GM12878 (cell line): Measurements from ENCODE around the gene RREB1. TPM values are rescaled to one million over a fixed set of nuclear protein-coding genes. Genes with fewer than 3 reads are reported as not detected.

ENCODE experiments used
- ATAC-seq: fragments of 200-7000 bp; cut with Tn5 transposase; 3 replicates; pipeline ENCODE4 v1.9.1; 2020; ENCODE audit warnings: mild to moderate bottlenecking, moderate library complexity
- BruUV-seq: library from RNA; stranded (reverse); fragments of 400-500 nt; replicated peaks from 2 replicates; lab custom pipeline; 2021; lab: Mats Ljungman, UMichigan
- CTCF ChIA-PET: fragments of 300-600 bp; sonication (Branson Sonifier 250); formaldehyde crosslinking; extraction: SDS; loops from one replicate; lab custom pipeline; 2021; ENCODE audit warnings: inconsistent platforms; lab: Yijun Ruan, JAX
- POLR2A ChIA-PET: fragments of 350-600 bp; formaldehyde crosslinking; extraction: SDS; loops from one replicate; lab custom pipeline; 2021; ENCODE audit warnings: inconsistent platforms; lab: Charles Lee
- RAD21 ChIA-PET: fragments of 300-600 bp; sonication (Branson Sonifier 250); formaldehyde crosslinking; loops from one replicate; lab custom pipeline; 2023; ENCODE audit warnings: antibody characterized with exemption; ENCODE audit not compliant: unreplicated experiment; lab: Charles Lee
- SMC1A ChIA-PET: fragments of 300-600 bp; sonication (Branson Sonifier 250); formaldehyde crosslinking; loops from one replicate; lab custom pipeline; 2023; ENCODE audit not compliant: unreplicated experiment, uncharacterized antibody; lab: Charles Lee
- DNase-seq: peaks from one replicate; pipeline ENCODE4 v3.0.0-alpha.2; 2011; ENCODE audit warnings: low read depth, low spot score
- FAIRE-seq: peaks from 3 replicates; lab custom pipeline; 2011; peaks lifted over from hg19 to GRCh38; lab: Jason Lieb, UNC
- H2AFZ ChIP-seq: 2 replicates; pipeline ENCODE4 v1.6.0; 2011; ENCODE audit warnings: low read depth, low read length, control low read depth; ENCODE audit not compliant: control insufficient read depth
- H3K27ac ChIP-seq: 2 replicates; pipeline ENCODE4 v1.5.1; 2011; ENCODE audit warnings: control low read depth; ENCODE audit not compliant: control insufficient read depth, insufficient read depth
- H3K27me3 ChIP-seq, 2 experiments: replicated peaks in 1 of 2; 2 replicates each; pipeline versions ENCODE4 v1.6.0 to v1.6.1; 2011; ENCODE audit warnings: low read length in 1 of 2; ENCODE audit not compliant: control insufficient read depth in 2 of 2, insufficient read depth in 2 of 2
- H3K36me3 ChIP-seq, 2 experiments: 2 replicates each; pipeline ENCODE4 v1.5.1; 2011; ENCODE audit warnings: low read length in 1 of 2; ENCODE audit not compliant: control insufficient read depth in 2 of 2, insufficient read depth in 2 of 2
- H3K4me1 ChIP-seq: 2 replicates; pipeline ENCODE4 v1.6.1; 2011; ENCODE audit warnings: mild to moderate bottlenecking, low read length, moderate library complexity, mixed read lengths; ENCODE audit not compliant: control insufficient read depth, insufficient read depth
- H3K4me2 ChIP-seq: 2 replicates; pipeline ENCODE4 v1.6.0; 2011; ENCODE audit warnings: control low read depth; ENCODE audit not compliant: control insufficient read depth, insufficient read depth
- H3K4me3 ChIP-seq: fragments of 200-600 bp; sonication (generic); 2 replicates; pipeline ENCODE4 v1.5.1; 2016
- H3K79me2 ChIP-seq: 2 replicates; pipeline ENCODE4 v1.6.0; 2011; ENCODE audit warnings: low read length; ENCODE audit not compliant: control insufficient read depth, insufficient read depth
- H3K9ac ChIP-seq: 2 replicates; pipeline ENCODE4 v1.8.0; 2011; ENCODE audit warnings: low read length, control low read depth, mixed read lengths; ENCODE audit not compliant: control insufficient read depth, insufficient read depth
- H3K9me3 ChIP-seq: replicated peaks from 3 replicates; pipeline ENCODE4 v1.5.1; 2011; ENCODE audit warnings: mild to moderate bottlenecking, low read length; ENCODE audit not compliant: control insufficient read depth, insufficient read depth
- H4K20me1 ChIP-seq: 2 replicates; pipeline ENCODE4 v1.6.0; 2011; ENCODE audit not compliant: control insufficient read depth, insufficient read depth
- BHLHE40 ChIP-seq, 2 experiments: fragments of 450-650 bp in 1 of 2; IDR thresholded peaks; 2 replicates each; pipeline ENCODE4 v1.6.1; 2011 to 2017; ENCODE audit warnings: low read depth in 2 of 2, borderline replicate concordance in 1 of 2, improper control_type of control experiment in 1 of 2, low read length in 1 of 2, mild to moderate bottlenecking in 1 of 2
- CREM ChIP-seq: IDR thresholded peaks from 2 replicates; pipeline ENCODE4 v1.6.1; 2014; ENCODE audit warnings: antibody characterized with exemption, low read depth
- IRF4 ChIP-seq: IDR thresholded peaks from 2 replicates; pipeline ENCODE4 v1.6.1; 2011; ENCODE audit warnings: low read depth, low read length
- JUNB ChIP-seq: IDR thresholded peaks from 2 replicates; pipeline ENCODE4 v1.6.1; 2016; ENCODE audit warnings: antibody characterized with exemption, mild to moderate bottlenecking
- LARP7 ChIP-seq: fragments of 450-650 bp; IDR thresholded peaks from 2 replicates; pipeline ENCODE4 v1.6.1; 2017; ENCODE audit warnings: mild to moderate bottlenecking
- MEF2A ChIP-seq: IDR thresholded peaks from 2 replicates; pipeline ENCODE4 v1.6.1; 2011; ENCODE audit warnings: low read depth, mild to moderate bottlenecking, low read length, moderate library complexity; ENCODE audit not compliant: insufficient read depth
- MTA2 ChIP-seq: fragments of 450-650 bp; IDR thresholded peaks from 2 replicates; pipeline ENCODE4 v1.6.1; 2016; ENCODE audit warnings: low read depth, mild to moderate bottlenecking, moderate library complexity
- NFYA ChIP-seq: IDR thresholded peaks from 2 replicates; pipeline ENCODE4 v1.6.1; 2011; ENCODE audit warnings: low read depth, mild to moderate bottlenecking, low read length, improper control_type of control experiment, borderline replicate concordance
- SMARCA5 ChIP-seq: fragments of 450-650 bp; IDR thresholded peaks from 2 replicates; pipeline ENCODE4 v1.6.1; 2017; ENCODE audit warnings: mild to moderate bottlenecking
- SPI1 ChIP-seq: IDR thresholded peaks from 2 replicates; pipeline ENCODE4 v1.6.1; 2011; ENCODE audit warnings: low read depth, mild to moderate bottlenecking, low read length, moderate library complexity, borderline replicate concordance; ENCODE audit not compliant: insufficient read depth
- SRF ChIP-seq, 2 experiments: IDR thresholded peaks; 2 replicates each; pipeline ENCODE4 v1.6.1; 2011; ENCODE audit warnings: low read depth in 2 of 2, low read length in 2 of 2, mild to moderate bottlenecking in 1 of 2, moderate library complexity in 1 of 2
- WGBS: methylation state at CpG from one replicate; pipeline ENCODE4 v1.1.6; 2016; ENCODE audit warnings: low lambda C conversion rate; ENCODE audit not compliant: insufficient replicate concordance, insufficient coverage; ENCODE audit errors: missing lambda C conversion rate; 5-methylcytosine and 5-hydroxymethylcytosine counted together
- in situ Hi-C: fragments of 300-500 bp; cut with MboI; formaldehyde crosslinking; loops from 9 replicates; pipeline ENCODE4 v1.14.3; 2018; ENCODE audit warnings: mixed read lengths
- intact Hi-C: fragments of 100-400 bp; cut with micrococcal nuclease; formaldehyde crosslinking; loops from one replicate; pipeline ENCODE4 v1.14.2; 2022; ENCODE audit not compliant: unreplicated experiment
- polyA plus RNA-seq, 11 experiments: library from polyadenylated mRNA; depleted of rRNA in 4 of 11; unstranded in 6 of 11; stranded (reverse) in 5 of 11; fragments of >200 nt; fragmentation: Nextera tagmentation in 4 of 11; fragmentation: Illumina TruSeq in 1 of 11; extraction: Ambion mirVana in 4 of 11; extraction: Trizol in 1 of 11; gene quantifications; 1 replicate in 1 of 11; 2 replicates in 10 of 11; pipeline versions ENCODE4 v1.2.1 to v1.2.3, GENCODE V29; 2011 to 2016; ENCODE audit warnings: inconsistent platforms in 2 of 11, missing spikeins in 2 of 11, low read depth in 1 of 11
- total RNA-seq, 4 experiments: library from RNA; depleted of rRNA in 3 of 4; stranded (reverse); fragments of >200 nt in 3 of 4; fragmentation: Illumina TruSeq in 1 of 4; extraction: Trizol in 1 of 4; gene quantifications; 2 replicates each; pipeline versions ENCODE4 v1.2.1 to v1.2.3, GENCODE V29; 2013 to 2021
- TF ChIP-seq, protein P1 (sequence below): fragments of 450-650 bp; IDR thresholded peaks from 2 replicates; pipeline ENCODE4 v1.6.1; 2018; ENCODE audit warnings: mild to moderate bottlenecking, low read depth, moderate library complexity; ENCODE audit not compliant: partially characterized antibody
- TF ChIP-seq, protein P2 (sequence below): IDR thresholded peaks from 2 replicates; pipeline ENCODE4 v1.6.1; 2011; ENCODE audit warnings: borderline replicate concordance, low read depth, mild to moderate bottlenecking, moderate library complexity, low read length; ENCODE audit not compliant: insufficient read depth, poor library complexity, severe bottlenecking
- TF ChIP-seq, protein P3 (sequence below): fragments of 450-650 bp; IDR thresholded peaks from 2 replicates; pipeline ENCODE4 v1.6.1; 2017; ENCODE audit warnings: low read depth, mild to moderate bottlenecking, moderate library complexity
- TF ChIP-seq, protein P4 (sequence below): IDR thresholded peaks from 2 replicates; pipeline ENCODE4 v1.6.1; 2012; ENCODE audit warnings: low read depth, low read length, improper control_type of control experiment

Gene RREB1
- total and polyA plus RNA-seq, 10 of the 15 experiments (the other 5 are each of a cell fraction or from before 2014, with no cell fraction given) = 1.9 to 30.3 (median 8.6) TPM

DNA sequence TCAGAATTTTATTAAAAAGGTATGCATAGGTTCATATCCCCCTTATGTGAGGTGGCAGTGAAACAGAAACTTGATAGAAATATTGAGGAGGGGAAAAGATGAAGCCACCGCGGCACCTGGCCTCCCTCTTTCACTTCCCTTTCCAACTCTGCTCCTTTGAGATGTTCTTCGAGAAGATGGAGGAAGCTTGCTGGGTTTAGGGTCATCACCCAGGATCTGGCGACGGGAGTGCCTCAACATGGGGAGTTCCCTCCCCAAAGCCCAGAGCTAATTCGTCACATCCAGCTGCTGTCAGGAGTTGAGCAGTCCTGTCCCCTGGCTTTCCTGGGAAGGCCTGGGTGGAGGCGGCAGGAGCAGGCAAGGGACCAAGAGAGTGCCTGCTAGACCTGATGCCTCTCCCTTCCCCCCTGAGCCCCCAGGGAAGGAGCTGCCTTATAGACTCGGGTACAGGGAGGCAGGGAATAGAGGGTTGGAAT lies 29.1 kb downstream of the RREB1 start:
- FAIRE-seq (peak; percentile 89), ATAC-seq (peak; percentile 60), DNase-seq (peak; percentile 81)
- Histone ChIP-seq H3K36me3 (peaks cover 1 to 2% of the 10 kb centered on the region in 2 experiments; a peak in 2 of 4 replicates), H3K9ac (peak overlapping the region; percentile 27), H4K20me1 (no peaks in the 10 kb centered on the region), H3K4me2 (peak overlapping the region; percentile 80), H2AFZ (no peak overlapping the region), H3K4me1 (peaks cover 75% of the 10 kb centered on the region), H3K9me3 (no peaks in the 10 kb centered on the region), H3K27ac (peak overlapping the region; percentile 88), H3K27me3 (no peaks in the 10 kb centered on the region), H3K79me2 (peaks cover 96% of the 10 kb centered on the region), H3K4me3 (peak overlapping the region; percentile 36)
- WGBS = 4% methylated on average over 8 of the region's 8 CpGs
- intact Hi-C loops (loop anchor here (1.0 kb wide), 1 partner anchor 17 kb away; no protein-coding TSS in a partner anchor), in situ Hi-C loops (no loop called here)
- POLR2A ChIA-PET = interaction anchor here (1.1 to 5.4 kb wide), 9 partner anchors 10 to 337 kb away, joined by 3 to 63 read pairs (median 8); no protein-coding TSS in a partner anchor
- RAD21 ChIA-PET = interaction anchor here (0.8 to 6.0 kb wide), 11 partner anchors 10 to 342 kb away, joined by 3 to 87 read pairs (median 5); no protein-coding TSS in a partner anchor
- CTCF ChIA-PET = interaction anchor here (1.2 to 7.7 kb wide), 6 partner anchors 17 to 105 kb away, joined by 3 to 63 read pairs (median 8); no protein-coding TSS in a partner anchor
- SMC1A ChIA-PET = interaction anchor here (1.0 to 14.1 kb wide), 14 partner anchors 9 to 281 kb away, joined by 3 to 256 read pairs (median 7); no protein-coding TSS in a partner anchor
- no TSS peak for BruUV-seq
- TF ChIP-seq SMARCA5 (0 out of 2 replicates have a peak, but pooled peaks have one; percentile 65), SRF (IDR thresholded peaks at IDR 0.05; ENCODE audit: low read depth in 2 of 2, low read length in 2 of 2) (0 out of 4 replicates have a peak, but pooled peaks of 1 of the 2 experiments have one; percentile 15), IRF4 (peak; percentile 89), JUNB (no peak; the same call in none of the 2 replicates), MEF2A (0 out of 2 replicates have a peak, but pooled peaks have one; percentile 51), CREM (peak; percentile 53; the same call in 1 of the 2 replicates), MTA2 (peak; percentile 75; the same call in 1 of the 2 replicates), SPI1 (peak; percentile 98), LARP7 (peak; percentile 58; the same call in 1 of the 2 replicates), BHLHE40 (IDR thresholded peaks at IDR 0.05; ENCODE audit: borderline replicate concordance in 1 of 2, low read depth in 2 of 2, low read length in 1 of 2) (peak; percentile 83 to 85), NFYA (no peak)
- TF ChIP-seq, protein P1, sequence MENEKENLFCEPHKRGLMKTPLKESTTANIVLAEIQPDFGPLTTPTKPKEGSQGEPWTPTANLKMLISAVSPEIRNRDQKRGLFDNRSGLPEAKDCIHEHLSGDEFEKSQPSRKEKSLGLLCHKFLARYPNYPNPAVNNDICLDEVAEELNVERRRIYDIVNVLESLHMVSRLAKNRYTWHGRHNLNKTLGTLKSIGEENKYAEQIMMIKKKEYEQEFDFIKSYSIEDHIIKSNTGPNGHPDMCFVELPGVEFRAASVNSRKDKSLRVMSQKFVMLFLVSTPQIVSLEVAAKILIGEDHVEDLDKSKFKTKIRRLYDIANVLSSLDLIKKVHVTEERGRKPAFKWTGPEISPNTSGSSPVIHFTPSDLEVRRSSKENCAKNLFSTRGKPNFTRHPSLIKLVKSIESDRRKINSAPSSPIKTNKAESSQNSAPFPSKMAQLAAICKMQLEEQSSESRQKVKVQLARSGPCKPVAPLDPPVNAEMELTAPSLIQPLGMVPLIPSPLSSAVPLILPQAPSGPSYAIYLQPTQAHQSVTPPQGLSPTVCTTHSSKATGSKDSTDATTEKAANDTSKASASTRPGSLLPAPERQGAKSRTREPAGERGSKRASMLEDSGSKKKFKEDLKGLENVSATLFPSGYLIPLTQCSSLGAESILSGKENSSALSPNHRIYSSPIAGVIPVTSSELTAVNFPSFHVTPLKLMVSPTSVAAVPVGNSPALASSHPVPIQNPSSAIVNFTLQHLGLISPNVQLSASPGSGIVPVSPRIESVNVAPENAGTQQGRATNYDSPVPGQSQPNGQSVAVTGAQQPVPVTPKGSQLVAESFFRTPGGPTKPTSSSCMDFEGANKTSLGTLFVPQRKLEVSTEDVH = no peak
- TF ChIP-seq, protein P2, sequence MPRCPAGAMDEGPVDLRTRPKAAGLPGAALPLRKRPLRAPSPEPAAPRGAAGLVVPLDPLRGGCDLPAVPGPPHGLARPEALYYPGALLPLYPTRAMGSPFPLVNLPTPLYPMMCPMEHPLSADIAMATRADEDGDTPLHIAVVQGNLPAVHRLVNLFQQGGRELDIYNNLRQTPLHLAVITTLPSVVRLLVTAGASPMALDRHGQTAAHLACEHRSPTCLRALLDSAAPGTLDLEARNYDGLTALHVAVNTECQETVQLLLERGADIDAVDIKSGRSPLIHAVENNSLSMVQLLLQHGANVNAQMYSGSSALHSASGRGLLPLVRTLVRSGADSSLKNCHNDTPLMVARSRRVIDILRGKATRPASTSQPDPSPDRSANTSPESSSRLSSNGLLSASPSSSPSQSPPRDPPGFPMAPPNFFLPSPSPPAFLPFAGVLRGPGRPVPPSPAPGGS = peak; percentile 20
- TF ChIP-seq, protein P3, sequence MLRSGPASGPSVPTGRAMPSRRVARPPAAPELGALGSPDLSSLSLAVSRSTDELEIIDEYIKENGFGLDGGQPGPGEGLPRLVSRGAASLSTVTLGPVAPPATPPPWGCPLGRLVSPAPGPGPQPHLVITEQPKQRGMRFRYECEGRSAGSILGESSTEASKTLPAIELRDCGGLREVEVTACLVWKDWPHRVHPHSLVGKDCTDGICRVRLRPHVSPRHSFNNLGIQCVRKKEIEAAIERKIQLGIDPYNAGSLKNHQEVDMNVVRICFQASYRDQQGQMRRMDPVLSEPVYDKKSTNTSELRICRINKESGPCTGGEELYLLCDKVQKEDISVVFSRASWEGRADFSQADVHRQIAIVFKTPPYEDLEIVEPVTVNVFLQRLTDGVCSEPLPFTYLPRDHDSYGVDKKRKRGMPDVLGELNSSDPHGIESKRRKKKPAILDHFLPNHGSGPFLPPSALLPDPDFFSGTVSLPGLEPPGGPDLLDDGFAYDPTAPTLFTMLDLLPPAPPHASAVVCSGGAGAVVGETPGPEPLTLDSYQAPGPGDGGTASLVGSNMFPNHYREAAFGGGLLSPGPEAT = peak; percentile 89
- TF ChIP-seq, protein P4, sequence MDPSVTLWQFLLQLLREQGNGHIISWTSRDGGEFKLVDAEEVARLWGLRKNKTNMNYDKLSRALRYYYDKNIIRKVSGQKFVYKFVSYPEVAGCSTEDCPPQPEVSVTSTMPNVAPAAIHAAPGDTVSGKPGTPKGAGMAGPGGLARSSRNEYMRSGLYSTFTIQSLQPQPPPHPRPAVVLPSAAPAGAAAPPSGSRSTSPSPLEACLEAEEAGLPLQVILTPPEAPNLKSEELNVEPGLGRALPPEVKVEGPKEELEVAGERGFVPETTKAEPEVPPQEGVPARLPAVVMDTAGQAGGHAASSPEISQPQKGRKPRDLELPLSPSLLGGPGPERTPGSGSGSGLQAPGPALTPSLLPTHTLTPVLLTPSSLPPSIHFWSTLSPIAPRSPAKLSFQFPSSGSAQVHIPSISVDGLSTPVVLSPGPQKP = no peak
